IMR-90 (cell line): Measurements from ENCODE around the gene CTNNBIP1. TPM values are rescaled to one million over a fixed set of nuclear protein-coding genes. Genes with fewer than 3 reads are reported as not detected.

ENCODE experiments used
- ATAC-seq: fragments of 200-7000 bp; cut with Tn5 transposase; 2 replicates; pipeline ENCODE4 v1.9.1; 2020; ENCODE audit warnings: low read depth, mild to moderate bottlenecking, moderate library complexity
- BruUV-seq: library from RNA; stranded (reverse); fragments of 400-500 nt; replicated peaks from 2 replicates; lab custom pipeline; 2021; lab: Mats Ljungman, UMichigan
- CTCF ChIA-PET: fragments of 300-600 bp; formaldehyde crosslinking; extraction: SDS; loops from one replicate; lab custom pipeline; 2021; ENCODE audit warnings: antibody characterized with exemption; lab: Yijun Ruan, JAX
- POLR2A ChIA-PET: fragments of 300-600 bp; sonication (Branson Sonifier 250); formaldehyde crosslinking; loops from one replicate; lab custom pipeline; 2022; ENCODE audit warnings: antibody characterized with exemption; ENCODE audit not compliant: unreplicated experiment; lab: Charles Lee
- DNase-seq: peaks from one replicate; pipeline ENCODE4 v3.0.0; 2013
- H2AFZ ChIP-seq: replicated peaks from 2 replicates; pipeline ENCODE3; 2013; ENCODE audit warnings: low read length, mild to moderate bottlenecking; ENCODE audit not compliant: poor library complexity
- H2AK5ac ChIP-seq: 2 replicates; pipeline ENCODE4 v1.6.1; 2013; ENCODE audit warnings: low read depth, low read length, inconsistent platforms
- H2AK9ac ChIP-seq: replicated peaks from 2 replicates; pipeline ENCODE3; 2013; ENCODE audit warnings: mild to moderate bottlenecking, low read depth, low read length, moderate library complexity; ENCODE audit not compliant: poor library complexity
- H2BK120ac ChIP-seq: 2 replicates; pipeline ENCODE4 v1.6.1; 2013; ENCODE audit warnings: low read depth, low read length, inconsistent platforms
- H2BK15ac ChIP-seq: 3 replicates; pipeline ENCODE4 v1.6.1; 2013; ENCODE audit warnings: low read depth, low read length, inconsistent platforms
- H2BK20ac ChIP-seq: 2 replicates; pipeline ENCODE4 v1.6.1; 2013; ENCODE audit warnings: low read depth, mild to moderate bottlenecking, inconsistent platforms, low read length, moderate library complexity
- H2BK5ac ChIP-seq: 2 replicates; pipeline ENCODE4 v1.6.1; 2013; ENCODE audit warnings: mild to moderate bottlenecking, low read depth, low read length, inconsistent platforms; ENCODE audit not compliant: poor library complexity, severe bottlenecking
- H3K14ac ChIP-seq: replicated peaks from 2 replicates; pipeline ENCODE4 v1.6.1; 2013; ENCODE audit warnings: low read depth, low read length, inconsistent platforms
- H3K18ac ChIP-seq: 2 replicates; pipeline ENCODE4 v1.6.1; 2013; ENCODE audit warnings: low read depth, low read length, control low read depth
- H3K23ac ChIP-seq: 2 replicates; pipeline ENCODE4 v1.6.1; 2013; ENCODE audit warnings: low read depth, low read length, inconsistent platforms
- H3K27ac ChIP-seq: 2 replicates; pipeline ENCODE4 v1.5.1; 2013; ENCODE audit warnings: mild to moderate bottlenecking, control low read depth, low read length; ENCODE audit not compliant: insufficient read depth
- H3K27me3 ChIP-seq: 2 replicates; pipeline ENCODE4 v1.6.1; 2013; ENCODE audit warnings: low read length; ENCODE audit not compliant: control insufficient read depth, insufficient read depth
- H3K36me3 ChIP-seq: 2 replicates; pipeline ENCODE4 v1.6.1; 2013; ENCODE audit warnings: low read length, mixed read lengths; ENCODE audit not compliant: control insufficient read depth, insufficient read depth
- H3K4ac ChIP-seq: 2 replicates; pipeline ENCODE4 v1.6.1; 2013; ENCODE audit warnings: low read depth, low read length, inconsistent platforms
- H3K4me1 ChIP-seq: 2 replicates; pipeline ENCODE4 v1.6.1; 2013; ENCODE audit warnings: low read length, mixed read lengths; ENCODE audit not compliant: control insufficient read depth, insufficient read depth
- H3K4me2 ChIP-seq: 2 replicates; pipeline ENCODE4 v1.6.1; 2013; ENCODE audit warnings: low read depth, mild to moderate bottlenecking, control low read depth, low read length, moderate library complexity
- H3K4me3 ChIP-seq: 2 replicates; pipeline ENCODE4 v1.5.1; 2013; ENCODE audit warnings: low read depth, mild to moderate bottlenecking, control low read depth, low read length, moderate library complexity; ENCODE audit not compliant: insufficient read depth
- H3K56ac ChIP-seq: 2 replicates; pipeline ENCODE4 v1.6.1; 2013; ENCODE audit warnings: low read length, inconsistent platforms; ENCODE audit not compliant: insufficient read depth; ENCODE audit errors: extremely low read depth
- H3K79me1 ChIP-seq, 2 experiments: 2 replicates each; pipeline ENCODE4 v1.6.1; 2013; ENCODE audit warnings: low read length in 2 of 2, inconsistent platforms in 1 of 2, low read depth in 1 of 2
- H3K9ac ChIP-seq: 2 replicates; pipeline ENCODE4 v1.6.1; 2013; ENCODE audit warnings: low read depth, low read length, control low read depth
- H3K9me1 ChIP-seq: 2 replicates; pipeline ENCODE4 v1.6.1; 2013; ENCODE audit warnings: low read length, inconsistent platforms; ENCODE audit not compliant: insufficient read depth
- H3K9me3 ChIP-seq: 2 replicates; pipeline ENCODE4 v1.6.1; 2013; ENCODE audit warnings: low read length; ENCODE audit not compliant: control insufficient read depth, insufficient read depth
- H4K20me1 ChIP-seq: 2 replicates; pipeline ENCODE4 v1.6.1; 2013; ENCODE audit warnings: low read length, inconsistent platforms; ENCODE audit not compliant: insufficient read depth
- H4K5ac ChIP-seq: 2 replicates; pipeline ENCODE4 v1.6.1; 2013; ENCODE audit warnings: mild to moderate bottlenecking, low read depth, low read length, control low read depth
- H4K8ac ChIP-seq, 2 experiments: 2 replicates each; pipeline ENCODE4 v1.6.1; 2013; ENCODE audit warnings: low read depth in 2 of 2, low read length in 2 of 2, control low read depth in 1 of 2, inconsistent platforms in 1 of 2
- H4K91ac ChIP-seq: 2 replicates; pipeline ENCODE4 v1.6.1; 2013; ENCODE audit warnings: low read depth, low read length, inconsistent platforms; ENCODE audit not compliant: insufficient read depth
- CTCF ChIP-seq: conservative IDR thresholded peaks from 2 replicates; pipeline ENCODE4 v1.5.1; 2012; ENCODE audit warnings: mild to moderate bottlenecking, low read depth, low read length, improper control_type of control experiment
- MXI1 ChIP-seq: IDR thresholded peaks from 2 replicates; pipeline ENCODE4 v1.6.1; 2012; ENCODE audit warnings: low read depth, mild to moderate bottlenecking, low read length, moderate library complexity, borderline replicate concordance
- NFE2L2 ChIP-seq: fragments of 150-350 bp; IDR thresholded peaks from 2 replicates; pipeline ENCODE4 v1.6.1; 2016; ENCODE audit warnings: low read depth, mild to moderate bottlenecking, low read length
- POLR2A ChIP-seq: IDR thresholded peaks from 2 replicates; pipeline ENCODE4 v1.6.1; 2012; ENCODE audit warnings: mild to moderate bottlenecking, low read depth, low read length
- RCOR1 ChIP-seq: IDR thresholded peaks from 2 replicates; pipeline ENCODE4 v1.6.1; 2012; ENCODE audit warnings: mild to moderate bottlenecking, low read length, improper control_type of control experiment; ENCODE audit not compliant: insufficient replicate concordance
- whole genome bisulfite sequencing, 2 experiments: methylation state at CpG; one replicate each; pipeline versions ENCODE4 v1.1.5 to v1.1.7; 2013; ENCODE audit warnings: missing lambda C conversion rate in 2 of 2; ENCODE audit not compliant: insufficient read length in 1 of 2; ENCODE audit errors: extremely low coverage in 2 of 2; 5-methylcytosine and 5-hydroxymethylcytosine counted together
- dilution Hi-C: fragments of 300-500 bp; cut with HindIII; formaldehyde crosslinking; loops from one replicate; pipeline ENCODE4 v1.14.3; 2018; ENCODE audit warnings: low sequenced_read_pairs; ENCODE audit not compliant: unreplicated experiment
- in situ Hi-C: fragments of 300-500 bp; cut with MboI; formaldehyde crosslinking; loops from 3 replicates; pipeline ENCODE4 v1.14.3; 2019; ENCODE audit warnings: low sequenced_read_pairs, inconsistent platforms, mixed read lengths
- intact Hi-C: fragments of 100-400 bp; cut with micrococcal nuclease; formaldehyde crosslinking; loops from 2 replicates; pipeline ENCODE4 v1.10.0; 2022
- polyA plus RNA-seq, 3 experiments: library from polyadenylated mRNA; depleted of rRNA; stranded (reverse); fragments of >200 nt; gene quantifications; 2 replicates each; pipeline ENCODE4 v1.2.3, GENCODE V29; 2012; ENCODE audit warnings: low replicate concordance in 1 of 3
- total RNA-seq: library from RNA; depleted of rRNA; stranded (reverse); fragments of >200 nt; gene quantifications from 2 replicates; pipeline ENCODE4 v1.2.3, GENCODE V29; 2012

CTNNBIP1 gene
- total and polyA plus RNA-seq, 2 of the 4 experiments (the other 2 are of a cell fraction): 24.7 to 28.5 TPM

- H3K4me1 ChIP-seq: 0 out of 2 replicates have a peak, but pooled peaks cover 2% of the 10 kb centered on the region
- H3K36me3 ChIP-seq: no peaks in the 10 kb centered on the region
- WGBS, 2 experiments: 0% methylated on average over 15 of the region's 40 CpGs; no CpG with 5 or more reads in 1 of the 2 experiments
- H2BK20ac ChIP-seq: no peak overlapping the region
- DNase-seq (no peak), ATAC-seq (peak; percentile 45)
- H3K9me3 ChIP-seq: no peaks in the 10 kb centered on the region
- H3K27me3 ChIP-seq: no peaks in the 10 kb centered on the region
- CTCF ChIA-PET: no interaction called here
- no peak overlapping the region; the same call in 1 of the 2 replicates for H3K4ac ChIP-seq
- H3K9me1 ChIP-seq: peaks cover 7% of the 10 kb centered on the region; the same call in 1 of the 2 replicates
- H2AK5ac ChIP-seq: no peak overlapping the region
- in situ Hi-C loops (no loop called here), intact Hi-C loops (loop anchor here (5.0 kb wide), 1 partner anchor 41 kb away; no protein-coding TSS in a partner anchor), dilution Hi-C loops (no loop called here)
- no peak overlapping the region; the same call in 1 of the 2 replicates for H3K27ac ChIP-seq
- H3K79me1 ChIP-seq: peaks cover 12 to 33% of the 10 kb centered on the region in 2 experiments
- no TSS peak for BruUV-seq
- H4K20me1 ChIP-seq: peaks cover 31% of the 10 kb centered on the region
- H3K4me3 ChIP-seq: peak overlapping the region; percentile 94
- TF ChIP-seq NFE2L2: no peak
- TF ChIP-seq MXI1: no peak
- TF ChIP-seq CTCF: no peak
- no peak for TF ChIP-seq RCOR1
- TF ChIP-seq POLR2A: peak; percentile 42; the same call in 1 of the 2 replicates
- H2AK9ac ChIP-seq: peak overlapping the region; percentile 83
- H4K8ac ChIP-seq: no peak overlapping the region
- no peak overlapping the region for H3K56ac ChIP-seq
- H3K23ac ChIP-seq: no peak overlapping the region
- H3K18ac ChIP-seq: no peak overlapping the region
- peak overlapping the region; percentile 91 for H2AFZ ChIP-seq
- H4K91ac ChIP-seq: no peak overlapping the region
- no peak overlapping the region for H3K4me2 ChIP-seq
- no peak overlapping the region for H2BK15ac ChIP-seq
- H3K14ac ChIP-seq: no peak overlapping the region
- no peak overlapping the region for H4K5ac ChIP-seq
- no peak overlapping the region for H2BK120ac ChIP-seq
- no peak overlapping the region for H3K9ac ChIP-seq
- no peak overlapping the region for H2BK5ac ChIP-seq
- POLR2A ChIA-PET: no interaction called here
Measured at GRCh38 chr1:9823693-9823942, 86.5 kb downstream of the CTNNBIP1 start.
